ENCODE results near the gene ACAP3.

Gene ACAP3

GRCh38 chr1:1311107-1312104 lies 3.7 kb upstream of the ACAP3 start:
- no peak for DNase-seq (ENCODE audit: low read depth in 1 of 2, low spot score in 1 of 2)
- no peak overlapping the region for H3K4me3 ChIP-seq (replicated peaks; ENCODE audit: insufficient read depth, low read length)
- no peak for TF ChIP-seq REST (IDR thresholded peaks at IDR 0.05; ENCODE audit: insufficient replicate concordance, low read depth)
- TF ChIP-seq SPI1 (IDR thresholded peaks at IDR 0.05; ENCODE audit: borderline replicate concordance, low read depth), result no peak

GRCh38 chr1:1310476-1311053 lies 2.8 kb upstream of the ACAP3 start:
- Histone ChIP-seq H3K27me3 (ENCODE audit: insufficient read depth, poor library complexity, severe bottlenecking) (no peaks in the 10 kb centered on the region), H3K27ac (replicated peaks) (no peak overlapping the region), H3K4me3 (replicated peaks; ENCODE audit: insufficient read depth, low read length) (no peak overlapping the region)
- no peak for DNase-seq (ENCODE audit: low read depth in 1 of 2, low spot score in 1 of 2)
- TF ChIP-seq POLR2AphosphoS5 (IDR thresholded peaks at IDR 0.05; ENCODE audit: low read depth) (no peak), CTCF (IDR thresholded peaks at IDR 0.05; ENCODE audit: insufficient read depth, low read length) (no peak), REST (IDR thresholded peaks at IDR 0.05; ENCODE audit: insufficient replicate concordance, low read depth) (no peak), SPI1 (IDR thresholded peaks at IDR 0.05; ENCODE audit: borderline replicate concordance, low read depth) (no peak), GABPA (IDR thresholded peaks at IDR 0.05; ENCODE audit: low read depth) (no peak)

More at GRCh38 chr1:1311107-1312104, 3.7 kb upstream of the ACAP3 start:
- no peaks in the 10 kb centered on the region for H3K27me3 ChIP-seq (ENCODE audit: insufficient read depth, poor library complexity, severe bottlenecking)
- no peak overlapping the region for H3K27ac ChIP-seq (replicated peaks)

GRCh38 chr1:1310109-1310385 lies 2.3 kb upstream of the ACAP3 start:
- Histone ChIP-seq H3K27ac (replicated peaks) (no peak overlapping the region), H3K4me3 (replicated peaks; ENCODE audit: insufficient read depth, low read length) (no peak overlapping the region), H3K27me3 (ENCODE audit: insufficient read depth, poor library complexity, severe bottlenecking) (no peaks in the 10 kb centered on the region)
- TF ChIP-seq SPI1 (IDR thresholded peaks at IDR 0.05; ENCODE audit: borderline replicate concordance, low read depth) (no peak), POLR2AphosphoS5 (IDR thresholded peaks at IDR 0.05; ENCODE audit: low read depth) (no peak), CTCF (IDR thresholded peaks at IDR 0.05; ENCODE audit: insufficient read depth, low read length) (no peak), GABPA (IDR thresholded peaks at IDR 0.05; ENCODE audit: low read depth) (no peak), REST (IDR thresholded peaks at IDR 0.05; ENCODE audit: insufficient replicate concordance, low read depth) (no peak)
- DNase-seq (ENCODE audit: low read depth in 1 of 2, low spot score in 1 of 2), result no peak

Data from HL-60 (cell line).